ENCODE data around the gene BCL2L2.

DNA sequence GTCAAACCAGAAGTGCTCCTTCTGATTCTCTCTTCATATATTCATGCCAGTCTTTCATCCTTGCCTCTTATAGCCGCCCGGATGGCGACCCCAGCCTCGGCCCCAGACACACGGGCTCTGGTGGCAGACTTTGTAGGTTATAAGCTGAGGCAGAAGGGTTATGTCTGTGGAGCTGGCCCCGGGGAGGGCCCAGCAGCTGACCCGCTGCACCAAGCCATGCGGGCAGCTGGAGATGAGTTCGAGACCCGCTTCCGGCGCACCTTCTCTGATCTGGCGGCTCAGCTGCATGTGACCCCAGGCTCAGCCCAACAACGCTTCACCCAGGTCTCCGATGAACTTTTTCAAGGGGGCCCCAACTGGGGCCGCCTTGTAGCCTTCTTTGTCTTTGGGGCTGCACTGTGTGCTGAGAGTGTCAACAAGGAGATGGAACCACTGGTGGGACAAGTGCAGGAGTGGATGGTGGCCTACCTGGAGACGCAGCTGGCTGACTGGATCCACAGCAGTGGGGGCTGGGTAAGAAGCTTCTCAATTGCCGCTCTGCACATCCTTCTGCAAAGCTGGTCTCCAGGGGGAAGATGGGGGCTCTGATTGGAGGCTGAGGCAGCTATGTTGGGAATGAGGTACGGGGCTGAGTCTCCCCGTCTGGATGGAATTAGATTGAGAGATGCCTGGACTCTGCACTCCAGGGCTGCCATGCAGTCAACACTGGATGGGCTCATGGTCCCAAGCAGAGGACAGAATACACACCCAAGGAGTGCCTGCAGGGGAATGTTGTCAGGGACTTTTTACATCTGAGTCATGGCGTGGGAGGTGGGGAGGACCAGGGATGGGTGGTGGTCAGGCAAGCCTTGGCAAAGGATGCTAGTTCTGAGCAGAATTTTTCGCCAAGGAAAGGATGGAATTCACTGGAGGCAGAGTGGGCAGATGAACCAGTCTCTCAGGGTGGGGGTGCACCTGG, 1.3 kb downstream of the BCL2L2 start:
- TF ChIP-seq NFE2L1 (tag; IDR thresholded peaks at IDR 0.05; ENCODE audit: borderline replicate concordance, low read depth) (no peak), CTCF (IDR thresholded peaks at IDR 0.05 in 2 of 3, conservative IDR thresholded peaks at IDR 0.05 in 1 of 3; ENCODE audit: insufficient read depth in 2 of 3, low read depth in 1 of 3, low read length in 3 of 3) (no peak), POLR2A (conservative IDR thresholded peaks at IDR 0.05) (no peak), ZNF445 (CRISPR knock-in tag; IDR thresholded peaks at IDR 0.05; ENCODE audit: low read depth) (no peak), POLR2AphosphoS5 (IDR thresholded peaks at IDR 0.05; ENCODE audit: control insufficient read depth, insufficient read depth, low read depth, low read length) (no peak), ZZZ3 (IDR thresholded peaks at IDR 0.05) (no peak), L3MBTL2 (IDR thresholded peaks at IDR 0.05) (no peak), RAD21 (CRISPR knock-in tag; conservative IDR thresholded peaks at IDR 0.05 in 1 of 2, IDR thresholded peaks at IDR 0.05 in 1 of 2) (no peak)

All from K562 (cell line).